K562 (cell line): ENCODE measurements around the gene PTPN5.

ENCODE experiments used
- MAFK ChIP-seq: IDR thresholded peaks from 2 replicates; pipeline ENCODE4 v1.6.1; 2011; ENCODE audit warnings: low read length, improper control_type of control experiment
- MTA3 ChIP-seq: fragments of 450-650 bp; formaldehyde crosslinking; IDR thresholded peaks from 2 replicates; pipeline ENCODE4 v1.6.1; 2017; ENCODE audit warnings: mild to moderate bottlenecking, borderline replicate concordance
- NFIC ChIP-seq: fragments of 450-650 bp; IDR thresholded peaks from 2 replicates; pipeline ENCODE4 v1.6.1; 2017; ENCODE audit warnings: mild to moderate bottlenecking, inconsistent platforms

DNA sequence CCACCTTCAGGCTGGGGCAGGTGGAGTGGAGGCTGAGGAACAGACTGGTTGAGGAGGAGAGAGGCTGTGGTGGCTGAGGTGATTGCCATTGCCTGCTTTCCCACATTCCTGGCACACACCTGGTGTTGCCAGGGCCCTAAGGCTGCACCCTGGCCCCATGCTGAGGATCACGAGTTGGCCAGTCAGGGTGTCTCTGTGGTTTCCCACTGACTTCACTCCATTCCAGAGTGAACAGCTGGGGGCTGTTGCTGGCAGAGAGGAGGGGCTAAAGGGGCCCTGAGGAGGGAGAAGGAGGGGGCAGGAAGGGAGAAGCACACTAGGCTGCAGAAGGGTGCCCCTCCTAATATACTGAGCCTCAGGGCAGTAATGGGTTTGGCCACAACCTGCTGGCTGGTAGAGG lies 91.2 kb downstream of the PTPN5 start:
- no peak for TF ChIP-seq MTA3
- TF ChIP-seq MAFK = no peak
- TF ChIP-seq NFIC = no peak
